PC-9 (cell line): ENCODE results near the gene BTAF1. TPM values are rescaled to one million over a fixed set of nuclear protein-coding genes. Genes with fewer than 3 reads are reported as not detected.

Source experiments
- BruUV-seq: library from RNA; stranded (reverse); fragments of 400-500 nt; replicated peaks from 2 replicates; lab custom pipeline; 2021; lab: Mats Ljungman, UMichigan
- CTCF ChIA-PET: fragments of 300-600 bp; sonication (Branson Sonifier 250); formaldehyde crosslinking; loops from one replicate; lab custom pipeline; 2022; ENCODE audit warnings: antibody characterized with exemption; lab: Charles Lee
- POLR2A ChIA-PET: fragments of 300-600 bp; sonication (Branson Sonifier 250); formaldehyde crosslinking; loops from one replicate; lab custom pipeline; 2022; ENCODE audit warnings: antibody characterized with exemption; ENCODE audit not compliant: unreplicated experiment; lab: Charles Lee
- DNase-seq, 2 experiments: peaks; one replicate each; pipeline versions ENCODE4 v3.0.0 to v3.0.0-alpha.2; 2015 to 2022; ENCODE audit warnings: mixed read lengths in 1 of 2
- H2AFZ ChIP-seq: fragments of 200-600 bp; sonication (generic); 2 replicates; pipeline ENCODE4 v1.8.1; 2017; ENCODE audit warnings: antibody characterized with exemption
- H3F3A ChIP-seq: fragments of 200-600 bp; sonication (generic); 2 replicates; pipeline ENCODE4 v1.8.1; 2017; ENCODE audit warnings: antibody characterized with exemption, mild to moderate bottlenecking, low read depth; ENCODE audit not compliant: insufficient read depth
- H3K27ac ChIP-seq: fragments of 200-600 bp; sonication (generic); 2 replicates; pipeline ENCODE4 v1.6.1; 2016; ENCODE audit warnings: mixed run types
- H3K27me3 ChIP-seq: fragments of 200-600 bp; sonication (generic); 2 replicates; pipeline ENCODE4 v1.6.1; 2016; ENCODE audit warnings: low read depth, mixed run types; ENCODE audit not compliant: insufficient read depth
- H3K36me3 ChIP-seq: fragments of 200-600 bp; sonication (generic); 2 replicates; pipeline ENCODE4 v1.6.1; 2016; ENCODE audit warnings: low read depth, mixed run types
- H3K4me1 ChIP-seq: fragments of 200-600 bp; sonication (generic); replicated peaks from 2 replicates; pipeline ENCODE4 v1.6.1; 2016; ENCODE audit warnings: mixed run types; ENCODE audit not compliant: insufficient read depth
- H3K4me2 ChIP-seq: fragments of 200-600 bp; sonication (generic); 2 replicates; pipeline ENCODE4 v1.6.1; 2017; ENCODE audit warnings: mixed run types
- H3K4me3 ChIP-seq: fragments of 200-600 bp; sonication (generic); 2 replicates; pipeline ENCODE4 v1.6.1; 2016; ENCODE audit warnings: mixed run types
- H3K79me2 ChIP-seq: fragments of 200-600 bp; sonication (generic); 2 replicates; pipeline ENCODE4 v1.6.1; 2017; ENCODE audit warnings: low read depth, mixed run types
- H3K9me2 ChIP-seq: fragments of 200-600 bp; sonication (generic); 2 replicates; pipeline ENCODE4 v1.8.1; 2017; ENCODE audit warnings: mild to moderate bottlenecking; ENCODE audit not compliant: insufficient read depth
- H3K9me3 ChIP-seq: fragments of 200-600 bp; sonication (generic); 2 replicates; pipeline ENCODE4 v1.8.1; 2016; ENCODE audit warnings: low read depth; ENCODE audit not compliant: insufficient read depth
- H4K20me1 ChIP-seq: fragments of 200-600 bp; sonication (generic); 2 replicates; pipeline ENCODE4 v1.8.1; 2017; ENCODE audit not compliant: insufficient read depth
- CTCF ChIP-seq: fragments of 200-600 bp; sonication (generic); conservative IDR thresholded peaks from 2 replicates; pipeline ENCODE4 v1.6.1; 2017; ENCODE audit warnings: mixed run types, antibody characterized with exemption, mild to moderate bottlenecking, moderate library complexity
- EZH2 ChIP-seq: fragments of 200-600 bp; sonication (generic); IDR thresholded peaks from 2 replicates; pipeline ENCODE4 v1.8.0; 2017; ENCODE audit warnings: antibody characterized with exemption, low read depth
- intact Hi-C: fragments of 100-400 bp; cut with micrococcal nuclease; formaldehyde crosslinking; loops from one replicate; pipeline ENCODE4 v1.10.0; 2022; ENCODE audit not compliant: unreplicated experiment
- total RNA-seq: library from RNA; stranded (reverse); gene quantifications from 2 replicates; pipeline ENCODE4 v1.2.3, GENCODE V29; 2021

Gene BTAF1
- total RNA-seq, 1 experiment from 2014 or later: 19.0 TPM

- Histone ChIP-seq H3K27ac (no peak overlapping the region), H4K20me1 (no peaks in the 10 kb centered on the region), H3K4me1 (peaks cover 16% of the 10 kb centered on the region), H2AFZ (no peak overlapping the region), H3K9me3 (no peaks in the 10 kb centered on the region), H3K79me2 (no peaks in the 10 kb centered on the region), H3K9me2 (no peaks in the 10 kb centered on the region), H3K4me2 (no peak overlapping the region), H3K36me3 (peaks cover 12% of the 10 kb centered on the region), H3K27me3 (no peaks in the 10 kb centered on the region), H3F3A (peaks cover 9% of the 10 kb centered on the region; the same call in 1 of the 2 replicates), H3K4me3 (no peak overlapping the region)
- ChIA-PET POLR2A (no interaction called here), CTCF (no interaction called here)
- intact Hi-C loops: no loop called here
- DNase-seq: no peak
- TF ChIP-seq CTCF: no peak
- no peak for TF ChIP-seq EZH2
- BruUV-seq: no TSS peak
Measured at GRCh38 chr10:91953600-91954160, 30.1 kb downstream of the BTAF1 start.

GRCh38 chr10:91955114-91955513 lies 31.5 kb downstream of the BTAF1 start:
- H3K4me2 ChIP-seq: peak overlapping the region; percentile 29
- H2AFZ ChIP-seq: no peak overlapping the region
- no peaks in the 10 kb centered on the region for H4K20me1 ChIP-seq
- intact Hi-C loops: no loop called here
- no peaks in the 10 kb centered on the region for H3K79me2 ChIP-seq
- peaks cover 20% of the 10 kb centered on the region for H3K36me3 ChIP-seq
- no peaks in the 10 kb centered on the region for H3K27me3 ChIP-seq
- ChIA-PET CTCF (no interaction called here), POLR2A (no interaction called here)
- peaks cover 16% of the 10 kb centered on the region for H3K4me1 ChIP-seq
- no peak for TF ChIP-seq CTCF
- no peak for TF ChIP-seq EZH2
- H3K9me2 ChIP-seq: no peaks in the 10 kb centered on the region
- BruUV-seq: no TSS peak
- DNase-seq: peak in 1 of 2 experiments; percentile 55
- no peaks in the 10 kb centered on the region for H3K9me3 ChIP-seq
- peak overlapping the region; percentile 32; the same call in 1 of the 2 replicates for H3K27ac ChIP-seq
- peaks cover 9% of the 10 kb centered on the region; the same call in 1 of the 2 replicates for H3F3A ChIP-seq
- peak overlapping the region; percentile 11; the same call in 1 of the 2 replicates for H3K4me3 ChIP-seq

GRCh38 chr10:91957091-91957490 lies 33.5 kb downstream of the BTAF1 start:
- POLR2A ChIA-PET: no interaction called here

More at GRCh38 chr10:91957091-91957490, 33.5 kb downstream of the BTAF1 start:
- H3K4me2 ChIP-seq: no peak overlapping the region
- H3K79me2 ChIP-seq: no peaks in the 10 kb centered on the region
- peaks cover 20% of the 10 kb centered on the region for H3K36me3 ChIP-seq
- no peaks in the 10 kb centered on the region for H4K20me1 ChIP-seq
- TF ChIP-seq EZH2 (no peak), CTCF (no peak)
- no peak overlapping the region for H3K4me3 ChIP-seq
- H3F3A ChIP-seq: peaks cover 9% of the 10 kb centered on the region; the same call in 1 of the 2 replicates
- no TSS peak for BruUV-seq
- H3K27me3 ChIP-seq: no peaks in the 10 kb centered on the region
- CTCF ChIA-PET: interaction anchor here (0.6 kb wide), 1 partner anchor 1555 kb away, joined by 4 read pairs; no protein-coding TSS in a partner anchor
- H3K27ac ChIP-seq: no peak overlapping the region
- intact Hi-C loops: no loop called here
- DNase-seq: no peak
- no peaks in the 10 kb centered on the region for H3K9me2 ChIP-seq
- H3K4me1 ChIP-seq: peaks cover 16% of the 10 kb centered on the region
- no peak overlapping the region for H2AFZ ChIP-seq
- H3K9me3 ChIP-seq: no peaks in the 10 kb centered on the region
